H1 (cell line): ENCODE results near the gene GMIP. TPM values are rescaled to one million over a fixed set of nuclear protein-coding genes. Genes with fewer than 3 reads are reported as not detected.
"Not testable (repeated sequence)": the region's sequence is repeated elsewhere in the genome, so short reads cannot be mapped to it uniquely, and the experiment has no call there.

ENCODE experiments used
- CTCF ChIA-PET: fragments of 300-600 bp; sonication (Branson Sonifier 250); formaldehyde crosslinking; loops from one replicate; lab custom pipeline; 2021; ENCODE audit not compliant: partially characterized antibody; lab: Charles Lee
- POLR2A ChIA-PET: fragments of 300-600 bp; sonication (Branson Sonifier 250); formaldehyde crosslinking; loops from one replicate; lab custom pipeline; 2021; ENCODE audit warnings: inconsistent platforms; ENCODE audit not compliant: partially characterized antibody; lab: Charles Lee
- DNase-seq, 2 experiments: peaks; one replicate each; pipeline versions ENCODE4 v3.0.0 to v3.0.0-alpha.2; 2010 to 2022; ENCODE audit warnings: low spot score in 2 of 2, low read depth in 1 of 2, mixed read lengths in 1 of 2
- FAIRE-seq: peaks from 2 replicates; lab custom pipeline; 2011; peaks lifted over from hg19 to GRCh38; lab: Jason Lieb, UNC
- H2AFZ ChIP-seq: 2 replicates; pipeline ENCODE4 v1.8.1; 2012; ENCODE audit warnings: low read length, inconsistent platforms
- H2AK5ac ChIP-seq: 2 replicates; pipeline ENCODE4 v1.6.1; 2013; ENCODE audit warnings: low read depth, low read length
- H2BK120ac ChIP-seq: replicated peaks from 2 replicates; pipeline ENCODE3; 2013; ENCODE audit warnings: low read depth, low read length, inconsistent platforms
- H2BK12ac ChIP-seq: 2 replicates; pipeline ENCODE4 v1.6.1; 2013; ENCODE audit warnings: low read depth, low read length
- H2BK15ac ChIP-seq: 2 replicates; pipeline ENCODE4 v1.6.1; 2013; ENCODE audit warnings: low read length
- H2BK20ac ChIP-seq: 2 replicates; pipeline ENCODE4 v1.6.1; 2013; ENCODE audit warnings: low read length
- H2BK5ac ChIP-seq: 2 replicates; pipeline ENCODE4 v1.6.1; 2013; ENCODE audit warnings: low read depth, low read length
- H3K14ac ChIP-seq: 2 replicates; pipeline ENCODE4 v1.6.1; 2013; ENCODE audit warnings: inconsistent platforms; ENCODE audit not compliant: insufficient read length
- H3K18ac ChIP-seq: 2 replicates; pipeline ENCODE4 v1.6.1; 2013; ENCODE audit warnings: low read length; ENCODE audit errors: extremely low read depth
- H3K23ac ChIP-seq: 2 replicates; pipeline ENCODE4 v1.6.1; 2013; ENCODE audit warnings: inconsistent platforms; ENCODE audit not compliant: insufficient read length
- H3K23me2 ChIP-seq: 2 replicates; pipeline ENCODE4 v1.6.1; 2013; ENCODE audit warnings: low read depth, low read length
- H3K27ac ChIP-seq: 2 replicates; pipeline ENCODE4 v1.6.1; 2011; ENCODE audit warnings: low read depth, low read length, inconsistent platforms
- H3K27me3 ChIP-seq, 4 experiments: replicated peaks in 1 of 4; 1 replicate in 1 of 4; 2 replicates in 3 of 4; pipeline versions ENCODE4 v1.6.1 to v1.8.1; 2011 to 2013; ENCODE audit warnings: low read length in 3 of 4, mild to moderate bottlenecking in 3 of 4, inconsistent platforms in 2 of 4, mixed read lengths in 2 of 4, moderate library complexity in 1 of 4; ENCODE audit not compliant: control insufficient read depth in 3 of 4, insufficient read depth in 3 of 4; ENCODE audit errors: extremely low read depth in 1 of 4
- H3K36me3 ChIP-seq, 4 experiments: 2 replicates each; pipeline versions ENCODE4 v1.6.1 to v1.8.1; 2011 to 2013; ENCODE audit warnings: mild to moderate bottlenecking in 4 of 4, low read length in 3 of 4, moderate library complexity in 2 of 4, control low read depth in 1 of 4, inconsistent platforms in 1 of 4; ENCODE audit not compliant: insufficient read depth in 4 of 4, control insufficient read depth in 2 of 4
- H3K4ac ChIP-seq: replicated peaks from 2 replicates; pipeline ENCODE3; 2013; ENCODE audit warnings: low read length, low read depth, mixed read lengths, inconsistent platforms; ENCODE audit not compliant: insufficient read length
- H3K4me1 ChIP-seq, 4 experiments: replicated peaks in 1 of 4; 1 replicate in 1 of 4; 2 replicates in 3 of 4; pipeline versions ENCODE4 v1.6.1 to v1.8.1; 2011 to 2013; ENCODE audit warnings: low read length in 3 of 4, inconsistent platforms in 2 of 4, mixed read lengths in 1 of 4; ENCODE audit not compliant: insufficient read depth in 4 of 4, control insufficient read depth in 3 of 4
- H3K4me2 ChIP-seq, 2 experiments: 2 replicates each; pipeline versions ENCODE4 v1.6.1 to v1.8.1; 2011 to 2013; ENCODE audit warnings: low read depth in 2 of 2, low read length in 2 of 2, control low read depth in 1 of 2, inconsistent platforms in 1 of 2, mild to moderate bottlenecking in 1 of 2; ENCODE audit not compliant: insufficient read depth in 1 of 2
- H3K4me3 ChIP-seq, 4 experiments: fragments of 200-600, 300-600 bp in 1 of 4; sonication (generic), shearing (Covaris generic), sonication (Bioruptor Twin) in 1 of 4; 2 replicates each; pipeline versions ENCODE4 v1.5.1 to v1.8.1; 2011 to 2016; ENCODE audit warnings: low read length in 4 of 4, low read depth in 3 of 4, control low read depth in 2 of 4, inconsistent platforms in 2 of 4, mild to moderate bottlenecking in 2 of 4, mixed read lengths in 1 of 4, moderate library complexity in 1 of 4; ENCODE audit not compliant: insufficient read depth in 2 of 4; ENCODE audit errors: extremely low read depth in 1 of 4
- H3K56ac ChIP-seq: replicated peaks from 2 replicates; pipeline ENCODE3; 2013; ENCODE audit warnings: low read depth, mild to moderate bottlenecking, mixed read lengths, low read length, inconsistent platforms; ENCODE audit not compliant: insufficient read length
- H3K79me1 ChIP-seq: 2 replicates; pipeline ENCODE4 v1.6.1; 2013; ENCODE audit warnings: low read depth, low read length, control low read depth
- H3K79me2 ChIP-seq, 2 experiments: 2 replicates each; pipeline versions ENCODE4 v1.6.1 to v1.8.1; 2012 to 2013; ENCODE audit warnings: low read length in 2 of 2, mild to moderate bottlenecking in 2 of 2, inconsistent platforms in 1 of 2; ENCODE audit not compliant: insufficient read depth in 2 of 2, control insufficient read depth in 1 of 2
- H3K9ac ChIP-seq, 4 experiments: replicated peaks in 1 of 4; 1 replicate in 1 of 4; 2 replicates in 3 of 4; pipeline versions ENCODE4 v1.6.1 to v1.8.1; 2011 to 2013; ENCODE audit warnings: low read depth in 3 of 4, low read length in 3 of 4, control low read depth in 2 of 4, mild to moderate bottlenecking in 2 of 4, moderate library complexity in 2 of 4, inconsistent platforms in 1 of 4; ENCODE audit errors: extremely low read depth in 1 of 4
- H3K9me3 ChIP-seq, 2 experiments: 2 replicates each; pipeline versions ENCODE4 v1.6.1 to v1.8.1; 2012 to 2013; ENCODE audit warnings: mild to moderate bottlenecking in 2 of 2, moderate library complexity in 2 of 2, control low read depth in 1 of 2, inconsistent platforms in 1 of 2, low read depth in 1 of 2, low read length in 1 of 2, mixed read lengths in 1 of 2; ENCODE audit not compliant: insufficient read depth in 2 of 2
- H4K20me1 ChIP-seq, 2 experiments: replicated peaks in 1 of 2; 2 replicates each; pipeline versions ENCODE3 to v1.8.1; 2011 to 2013; ENCODE audit warnings: inconsistent platforms in 2 of 2, low read length in 2 of 2, mild to moderate bottlenecking in 1 of 2; ENCODE audit not compliant: insufficient read depth in 2 of 2, control insufficient read depth in 1 of 2
- H4K5ac ChIP-seq: 2 replicates; pipeline ENCODE4 v1.6.1; 2013; ENCODE audit warnings: low read length, low read depth, mixed read lengths, inconsistent platforms; ENCODE audit not compliant: insufficient read length
- H4K8ac ChIP-seq: 2 replicates; pipeline ENCODE4 v1.8.0; 2013; ENCODE audit warnings: mild to moderate bottlenecking, moderate library complexity, low read length, inconsistent platforms; ENCODE audit not compliant: insufficient read depth; ENCODE audit errors: extremely low read depth
- H4K91ac ChIP-seq: replicated peaks from 2 replicates; pipeline ENCODE3; 2013; ENCODE audit warnings: low read length, mixed read lengths, inconsistent platforms; ENCODE audit not compliant: insufficient read length
- WGBS, 2 experiments: shearing (Covaris generic) in 1 of 2; methylation state at CpG; one replicate each; pipeline versions ENCODE4 v1.1.6 to v1.1.7; 2013 to 2015; ENCODE audit warnings: low lambda C conversion rate in 2 of 2, mixed read lengths in 2 of 2, inconsistent platforms in 1 of 2, low coverage in 1 of 2, missing lambda C conversion rate in 1 of 2; ENCODE audit not compliant: insufficient replicate concordance in 2 of 2, insufficient coverage in 1 of 2, insufficient read length in 1 of 2; ENCODE audit errors: extremely low coverage in 1 of 2, missing lambda C conversion rate in 1 of 2; 5-methylcytosine and 5-hydroxymethylcytosine counted together
- polyA plus RNA-seq, 7 experiments: library from polyadenylated mRNA; depleted of rRNA in 3 of 7; stranded (reverse) in 5 of 7; unstranded in 2 of 7; fragments of >200 nt in 5 of 7; fragments of 200-250 nt in 2 of 7; gene quantifications; 1 replicate in 5 of 7; 2 replicates in 1 of 7; 4 replicates in 1 of 7; pipeline versions ENCODE4 v1.2.1 to v1.2.3, GENCODE V29; 2011 to 2013; ENCODE audit warnings: missing spikeins in 2 of 7, mixed read lengths in 2 of 7
- total RNA-seq: library from RNA; stranded (reverse); fragmentation: NEBNext Ultra II Directional; extraction: Animal tissue kit (Norgen Biotek cat#: 25700); gene quantifications from 2 replicates; pipeline ENCODE4 v1.2.1, GENCODE V29; 2021

GMIP gene
- total and polyA plus RNA-seq, 2 of the 8 experiments (the other 6 are each of a cell fraction or from before 2014, with no cell fraction given) = 5.7 to 18.1 TPM

- not testable (repeated sequence) for FAIRE-seq, H3K14ac ChIP-seq, H3K18ac ChIP-seq, H3K79me1 ChIP-seq, H4K5ac ChIP-seq, H3K27me3 ChIP-seq, H4K91ac ChIP-seq, H3K79me2 ChIP-seq, H2AFZ ChIP-seq, H3K4me2 ChIP-seq, H2BK120ac ChIP-seq, DNase-seq, H3K4ac ChIP-seq, H3K23ac ChIP-seq, H2BK20ac ChIP-seq, H3K27ac ChIP-seq, H2BK12ac ChIP-seq, H2BK5ac ChIP-seq, H3K4me1 ChIP-seq, H3K23me2 ChIP-seq, H3K9me3 ChIP-seq, H3K4me3 ChIP-seq, H4K8ac ChIP-seq, H4K20me1 ChIP-seq, H3K56ac ChIP-seq, H2AK5ac ChIP-seq, H3K9ac ChIP-seq, H2BK15ac ChIP-seq
- 92% methylated on average over 15 of the region's 15 CpGs; no CpG with 5 or more reads in 1 of the 2 experiments for WGBS, 2 experiments
- CTCF ChIA-PET = interaction anchor here (0.8 kb wide), 1 partner anchor 10 kb away, joined by 3 read pairs; no protein-coding TSS in a partner anchor
- H3K36me3 ChIP-seq = peaks cover 0 to 10% (median 3%) of the 10 kb centered on the region in 4 experiments; a peak in 4 of 8 replicates
- POLR2A ChIA-PET = interaction anchor here (0.7 to 2.6 kb wide), 8 partner anchors 8 to 215 kb away, joined by 3 to 6 read pairs (median 4); partner anchors contain the start of genes ZNF14, ZNF253 and ZNF93
These were observed 42.7 kb upstream of the GMIP start for GRCh38 chr19:19686119-19686518.
